ENCODE measurements around the gene MYBPC2. TPM values are rescaled to one million over a fixed set of nuclear protein-coding genes. Genes with fewer than 3 reads are reported as not detected.

The MYBPC2 gene
- total and polyA plus RNA-seq, 2 experiments from 2014 or later = not detected

- DNase-seq = no peak
- Histone ChIP-seq H3K9me2 (ENCODE audit: insufficient read depth) (no peaks in the 10 kb centered on the region), H3K4me2 (ENCODE audit: unreplicated experiment) (no peak overlapping the region), H3K27me3 (replicated peaks; ENCODE audit: insufficient read depth) (no peaks in the 10 kb centered on the region), H3K4me3 (no peak overlapping the region), H3K36me3 (ENCODE audit: low read depth) (no peaks in the 10 kb centered on the region), H3F3A (ENCODE audit: insufficient read depth) (no peaks in the 10 kb centered on the region), H3K9ac (no peak overlapping the region), H2AFZ (no peak overlapping the region), H3K4me1 (ENCODE audit: insufficient read depth) (no peaks in the 10 kb centered on the region), H3K27ac (no peak overlapping the region), H3K79me2 (ENCODE audit: insufficient read depth) (no peaks in the 10 kb centered on the region), H3K9me3 (ENCODE audit: low read depth) (no peaks in the 10 kb centered on the region), H4K20me1 (ENCODE audit: insufficient read depth) (no peaks in the 10 kb centered on the region)
- 48 to 50% methylated on average over 5 of the region's 5 CpGs for WGBS, 2 experiments (ENCODE audit: low coverage in 1 of 2, low lambda C conversion rate in 2 of 2, missing lambda C conversion rate in 2 of 2)
- no peak for TF ChIP-seq EZH2 (IDR thresholded peaks at IDR 0.05; ENCODE audit: insufficient read depth, poor library complexity, severe bottlenecking)
- no peak for TF ChIP-seq EZH2phosphoT487 (IDR thresholded peaks at IDR 0.05; ENCODE audit: insufficient read depth, low read depth)
- in situ Hi-C loops (cut with MboI) = no loop called here
Observed at GRCh38 chr19:50447053-50447452, 14.4 kb downstream of the MYBPC2 start.

- Histone ChIP-seq H3K4me3 (no peak overlapping the region), H3K27me3 (replicated peaks; ENCODE audit: insufficient read depth) (no peaks in the 10 kb centered on the region), H3K4me1 (ENCODE audit: insufficient read depth) (no peaks in the 10 kb centered on the region), H3K79me2 (ENCODE audit: insufficient read depth) (no peaks in the 10 kb centered on the region), H3K4me2 (ENCODE audit: unreplicated experiment) (no peak overlapping the region), H3K27ac (no peak overlapping the region), H3K36me3 (ENCODE audit: low read depth) (no peaks in the 10 kb centered on the region), H2AFZ (no peak overlapping the region), H3F3A (ENCODE audit: insufficient read depth) (no peaks in the 10 kb centered on the region), H3K9me3 (ENCODE audit: low read depth) (no peaks in the 10 kb centered on the region), H3K9ac (no peak overlapping the region), H3K9me2 (ENCODE audit: insufficient read depth) (no peaks in the 10 kb centered on the region), H4K20me1 (ENCODE audit: insufficient read depth) (no peaks in the 10 kb centered on the region)
- no peak for TF ChIP-seq EZH2 (IDR thresholded peaks at IDR 0.05; ENCODE audit: insufficient read depth, poor library complexity, severe bottlenecking)
- no peak for TF ChIP-seq EZH2phosphoT487 (IDR thresholded peaks at IDR 0.05; ENCODE audit: insufficient read depth, low read depth)
- DNase-seq = no peak
- in situ Hi-C loops (cut with MboI) = no loop called here
- WGBS, 2 experiments (ENCODE audit: low coverage in 1 of 2, low lambda C conversion rate in 2 of 2, missing lambda C conversion rate in 2 of 2) = 70 to 76% methylated on average over 10 of the region's 10 CpGs
Observed at GRCh38 chr19:50447750-50448149, 15.1 kb downstream of the MYBPC2 start.

DNA sequence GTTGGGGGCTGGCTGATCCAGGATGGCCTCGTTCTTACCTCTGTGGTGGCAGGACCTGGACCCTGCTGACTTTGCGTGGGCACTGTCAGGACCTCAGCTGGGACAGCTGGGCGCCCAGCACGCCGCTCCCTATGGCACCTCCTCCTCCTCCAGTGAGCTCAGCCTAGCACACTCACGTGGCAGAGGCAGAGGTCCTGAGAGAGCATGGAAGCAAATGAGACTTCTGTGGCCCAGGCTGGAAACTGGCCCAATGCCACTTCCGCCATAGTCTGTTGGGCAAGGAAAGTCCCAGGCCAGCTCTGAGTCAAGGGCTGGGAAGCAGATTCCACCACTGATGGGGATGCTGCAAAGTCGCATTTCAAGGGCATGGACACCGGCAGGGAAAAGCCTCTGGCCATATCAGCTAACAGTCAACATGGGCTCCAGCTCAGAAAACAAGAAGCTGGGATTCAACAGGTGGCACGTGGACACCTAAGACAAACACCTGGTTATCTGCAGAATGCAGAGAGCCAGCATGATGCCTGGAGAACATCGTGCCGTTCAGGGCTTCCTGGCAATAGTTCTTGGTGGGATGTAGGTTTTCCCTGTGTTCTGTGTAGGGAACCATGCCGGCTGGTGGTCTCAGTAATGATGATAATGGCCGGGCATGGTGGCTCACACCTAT, 16.7 kb downstream of the MYBPC2 start:
- Histone ChIP-seq H3K27ac (no peak overlapping the region), H3K4me1 (ENCODE audit: insufficient read depth) (no peaks in the 10 kb centered on the region), H3K4me2 (ENCODE audit: unreplicated experiment) (no peak overlapping the region), H3K36me3 (ENCODE audit: low read depth) (no peaks in the 10 kb centered on the region), H3K9ac (no peak overlapping the region), H3K9me2 (ENCODE audit: insufficient read depth) (no peaks in the 10 kb centered on the region), H3K9me3 (ENCODE audit: low read depth) (no peaks in the 10 kb centered on the region), H4K20me1 (ENCODE audit: insufficient read depth) (no peaks in the 10 kb centered on the region), H3K4me3 (no peak overlapping the region), H3K79me2 (ENCODE audit: insufficient read depth) (no peaks in the 10 kb centered on the region), H2AFZ (no peak overlapping the region), H3F3A (ENCODE audit: insufficient read depth) (no peaks in the 10 kb centered on the region), H3K27me3 (replicated peaks; ENCODE audit: insufficient read depth) (no peaks in the 10 kb centered on the region)
- WGBS, 2 experiments (ENCODE audit: low coverage in 1 of 2, low lambda C conversion rate in 2 of 2, missing lambda C conversion rate in 2 of 2) = 57 to 58% methylated on average over 13 to 14 of the region's 14 CpGs
- TF ChIP-seq EZH2 (IDR thresholded peaks at IDR 0.05; ENCODE audit: insufficient read depth, poor library complexity, severe bottlenecking) (no peak), EZH2phosphoT487 (IDR thresholded peaks at IDR 0.05; ENCODE audit: insufficient read depth, low read depth) (no peak)
- DNase-seq = no peak
- in situ Hi-C loops (cut with MboI) = no loop called here

DNA sequence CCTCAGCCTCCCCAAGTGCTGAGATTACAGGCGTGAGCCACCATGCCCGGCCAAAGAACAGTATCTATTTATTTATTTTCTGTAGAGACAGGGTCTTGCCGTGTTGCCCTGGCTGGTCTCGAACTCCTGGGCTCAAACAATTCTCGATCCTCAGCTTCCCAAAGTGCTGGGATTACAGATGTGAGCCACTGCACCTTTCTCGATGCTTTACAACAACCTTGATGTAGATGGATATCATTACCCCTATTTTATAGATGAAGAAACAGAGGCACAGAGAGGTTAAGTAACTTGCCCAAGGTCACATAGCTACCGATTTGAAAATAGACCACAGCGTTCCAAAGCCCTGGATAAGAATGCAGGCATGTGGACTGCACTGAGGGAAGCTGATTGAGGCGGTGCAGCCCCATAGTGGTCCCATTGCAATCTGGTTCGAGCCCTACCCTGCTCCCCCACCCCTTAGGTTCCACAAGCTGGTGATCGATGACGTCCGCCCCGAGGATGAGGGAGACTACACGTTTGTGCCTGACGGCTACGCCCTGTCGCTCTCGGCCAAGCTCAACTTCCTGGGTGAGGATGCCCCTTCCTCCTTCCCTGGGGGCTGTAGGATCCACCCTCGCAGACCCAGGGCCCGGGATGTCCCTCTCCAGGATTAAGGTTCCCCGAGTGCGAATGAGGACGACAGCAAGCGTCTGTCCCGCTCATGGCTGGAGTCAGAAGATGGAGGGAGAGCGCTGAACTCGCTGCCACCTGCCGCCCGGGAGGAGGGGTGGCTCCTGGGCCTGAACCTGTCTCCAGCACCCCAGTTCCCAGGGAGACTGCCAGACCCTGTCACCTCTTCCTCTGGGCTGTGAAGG, 17.9 kb downstream of the MYBPC2 start:
- no peak overlapping the region for H3K4me3 ChIP-seq
- H3F3A ChIP-seq (ENCODE audit: insufficient read depth) = no peaks in the 10 kb centered on the region
- no peak overlapping the region for H3K27ac ChIP-seq
- TF ChIP-seq EZH2 (IDR thresholded peaks at IDR 0.05; ENCODE audit: insufficient read depth, poor library complexity, severe bottlenecking) (no peak), EZH2phosphoT487 (IDR thresholded peaks at IDR 0.05; ENCODE audit: insufficient read depth, low read depth) (no peak)
- no peaks in the 10 kb centered on the region for H3K27me3 ChIP-seq (replicated peaks; ENCODE audit: insufficient read depth)
- no peaks in the 10 kb centered on the region for H3K4me1 ChIP-seq (ENCODE audit: insufficient read depth)
- H2AFZ ChIP-seq = no peak overlapping the region
- no peak for DNase-seq
- H3K9ac ChIP-seq = no peak overlapping the region
- H3K9me3 ChIP-seq (ENCODE audit: low read depth) = no peaks in the 10 kb centered on the region
- H3K79me2 ChIP-seq (ENCODE audit: insufficient read depth) = no peaks in the 10 kb centered on the region
- no peak overlapping the region for H3K4me2 ChIP-seq (ENCODE audit: unreplicated experiment)
- no peaks in the 10 kb centered on the region for H4K20me1 ChIP-seq (ENCODE audit: insufficient read depth)
- H3K36me3 ChIP-seq (ENCODE audit: low read depth) = no peaks in the 10 kb centered on the region
- no peaks in the 10 kb centered on the region for H3K9me2 ChIP-seq (ENCODE audit: insufficient read depth)
- in situ Hi-C loops (cut with MboI) = no loop called here
- WGBS, 2 experiments (ENCODE audit: low coverage in 1 of 2, low lambda C conversion rate in 2 of 2, missing lambda C conversion rate in 2 of 2) = 41 to 46% methylated on average over 28 to 30 of the region's 30 CpGs

Measured in GM23248 (cell line).